CD4-positive, alpha-beta T cell treated with Interleukin-6 at 100 ng/mL for 8 hours (primary cell): Measurements from ENCODE around the gene CEMIP.

Source experiments
- DNase-seq: peaks from one replicate; pipeline ENCODE4 v3.0.0-alpha.2; 2020; ENCODE audit warnings: mixed read lengths, low spot score

CEMIP gene, protein sequence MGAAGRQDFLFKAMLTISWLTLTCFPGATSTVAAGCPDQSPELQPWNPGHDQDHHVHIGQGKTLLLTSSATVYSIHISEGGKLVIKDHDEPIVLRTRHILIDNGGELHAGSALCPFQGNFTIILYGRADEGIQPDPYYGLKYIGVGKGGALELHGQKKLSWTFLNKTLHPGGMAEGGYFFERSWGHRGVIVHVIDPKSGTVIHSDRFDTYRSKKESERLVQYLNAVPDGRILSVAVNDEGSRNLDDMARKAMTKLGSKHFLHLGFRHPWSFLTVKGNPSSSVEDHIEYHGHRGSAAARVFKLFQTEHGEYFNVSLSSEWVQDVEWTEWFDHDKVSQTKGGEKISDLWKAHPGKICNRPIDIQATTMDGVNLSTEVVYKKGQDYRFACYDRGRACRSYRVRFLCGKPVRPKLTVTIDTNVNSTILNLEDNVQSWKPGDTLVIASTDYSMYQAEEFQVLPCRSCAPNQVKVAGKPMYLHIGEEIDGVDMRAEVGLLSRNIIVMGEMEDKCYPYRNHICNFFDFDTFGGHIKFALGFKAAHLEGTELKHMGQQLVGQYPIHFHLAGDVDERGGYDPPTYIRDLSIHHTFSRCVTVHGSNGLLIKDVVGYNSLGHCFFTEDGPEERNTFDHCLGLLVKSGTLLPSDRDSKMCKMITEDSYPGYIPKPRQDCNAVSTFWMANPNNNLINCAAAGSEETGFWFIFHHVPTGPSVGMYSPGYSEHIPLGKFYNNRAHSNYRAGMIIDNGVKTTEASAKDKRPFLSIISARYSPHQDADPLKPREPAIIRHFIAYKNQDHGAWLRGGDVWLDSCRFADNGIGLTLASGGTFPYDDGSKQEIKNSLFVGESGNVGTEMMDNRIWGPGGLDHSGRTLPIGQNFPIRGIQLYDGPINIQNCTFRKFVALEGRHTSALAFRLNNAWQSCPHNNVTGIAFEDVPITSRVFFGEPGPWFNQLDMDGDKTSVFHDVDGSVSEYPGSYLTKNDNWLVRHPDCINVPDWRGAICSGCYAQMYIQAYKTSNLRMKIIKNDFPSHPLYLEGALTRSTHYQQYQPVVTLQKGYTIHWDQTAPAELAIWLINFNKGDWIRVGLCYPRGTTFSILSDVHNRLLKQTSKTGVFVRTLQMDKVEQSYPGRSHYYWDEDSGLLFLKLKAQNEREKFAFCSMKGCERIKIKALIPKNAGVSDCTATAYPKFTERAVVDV (N-terminal part only)

DNA sequence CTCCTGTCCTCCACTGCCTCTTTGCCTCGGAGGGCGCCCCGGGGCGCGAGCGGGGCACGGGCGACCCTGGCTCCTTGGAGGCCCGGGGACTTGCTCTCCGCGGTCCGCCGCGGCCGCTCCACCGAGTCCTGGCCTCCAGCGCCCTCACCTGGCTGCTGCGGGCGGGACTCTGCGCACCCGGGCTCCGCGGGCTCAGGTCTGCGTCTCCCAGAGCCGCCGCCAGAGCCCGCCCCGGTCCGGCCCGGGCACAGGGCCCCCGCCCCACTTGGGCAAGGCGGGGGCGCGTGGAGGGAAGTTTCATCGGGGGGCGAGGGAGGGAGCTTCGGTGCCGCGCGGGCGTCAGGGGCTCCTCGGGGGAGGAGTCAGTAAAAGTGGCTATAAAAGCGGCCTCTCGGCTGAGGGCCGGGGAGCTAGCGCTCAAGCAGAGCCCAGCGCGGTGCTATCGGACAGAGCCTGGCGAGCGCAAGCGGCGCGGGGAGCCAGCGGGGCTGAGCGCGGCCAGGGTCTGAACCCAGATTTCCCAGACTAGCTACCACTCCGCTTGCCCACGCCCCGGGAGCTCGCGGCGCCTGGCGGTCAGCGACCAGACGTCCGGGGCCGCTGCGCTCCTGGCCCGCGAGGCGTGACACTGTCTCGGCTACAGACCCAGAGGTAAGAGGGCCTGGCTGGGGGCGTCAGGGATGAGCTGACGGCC is at the start of gene CEMIP:
CEMIP (plus strand) TSS at position 407 of the 694 bp plus-strand sequence. CDS start 94,510 bp downstream, outside the sequence.
- DNase-seq = no peak

DNA sequence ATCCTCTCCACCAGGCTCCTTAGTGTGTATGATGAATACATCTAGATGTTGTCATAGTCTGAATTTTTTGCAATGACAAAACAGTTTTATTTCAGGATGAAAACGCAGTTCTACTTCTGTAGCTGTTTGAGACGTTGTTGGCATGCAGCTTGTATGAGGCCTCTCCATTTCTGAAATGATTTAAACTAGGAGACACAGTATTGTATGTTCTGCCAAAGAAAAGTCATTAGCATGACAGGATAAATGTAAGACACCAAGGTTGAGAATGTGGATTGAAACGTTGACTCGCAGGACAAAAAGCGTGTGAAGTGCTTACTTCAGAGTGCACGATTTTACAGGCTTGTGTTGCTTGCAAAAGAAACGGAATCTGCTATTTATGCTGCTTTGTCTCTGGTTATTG is 48.8 kb upstream of the CEMIP start:
- DNase-seq = no peak

DNA sequence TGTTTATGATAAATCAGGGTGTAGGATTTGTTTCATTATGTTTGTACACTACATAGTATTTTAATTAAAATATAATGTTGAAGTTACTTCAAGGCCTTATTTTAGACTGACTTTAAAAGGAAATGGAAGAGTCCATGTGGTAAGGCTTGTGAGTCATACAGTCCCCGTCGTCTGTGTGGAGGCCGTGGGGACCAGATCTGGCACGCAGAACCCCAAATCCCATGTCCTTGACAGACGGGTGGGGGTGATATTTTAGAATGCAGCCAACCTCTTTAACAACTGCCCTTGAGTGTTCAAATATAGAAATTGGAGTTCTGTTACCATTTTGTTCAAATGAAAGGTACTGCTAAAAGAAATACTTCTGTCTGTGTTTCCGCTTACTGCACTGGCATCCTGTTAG is 48.2 kb upstream of the CEMIP start:
- DNase-seq = no peak

DNA sequence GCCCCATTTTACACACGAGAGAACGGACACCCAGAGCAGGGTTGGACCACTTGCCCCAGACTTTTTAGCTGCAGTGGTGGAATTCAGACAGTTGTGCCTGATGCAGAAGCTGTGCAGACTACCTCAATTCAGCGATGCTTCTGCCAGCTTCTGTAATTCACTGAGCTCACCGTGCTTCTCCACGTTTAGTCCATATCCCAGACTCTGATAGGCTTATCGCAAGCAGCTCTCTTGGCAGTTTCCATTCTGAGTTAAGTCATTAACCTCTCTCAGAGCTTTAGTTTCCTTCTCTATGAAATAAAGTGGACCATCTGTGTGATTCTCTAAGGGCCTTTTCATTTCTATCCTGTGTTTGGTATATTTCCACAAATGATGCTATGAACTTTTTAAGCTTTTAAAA is 47.0 kb upstream of the CEMIP start:
- no peak for DNase-seq

DNA sequence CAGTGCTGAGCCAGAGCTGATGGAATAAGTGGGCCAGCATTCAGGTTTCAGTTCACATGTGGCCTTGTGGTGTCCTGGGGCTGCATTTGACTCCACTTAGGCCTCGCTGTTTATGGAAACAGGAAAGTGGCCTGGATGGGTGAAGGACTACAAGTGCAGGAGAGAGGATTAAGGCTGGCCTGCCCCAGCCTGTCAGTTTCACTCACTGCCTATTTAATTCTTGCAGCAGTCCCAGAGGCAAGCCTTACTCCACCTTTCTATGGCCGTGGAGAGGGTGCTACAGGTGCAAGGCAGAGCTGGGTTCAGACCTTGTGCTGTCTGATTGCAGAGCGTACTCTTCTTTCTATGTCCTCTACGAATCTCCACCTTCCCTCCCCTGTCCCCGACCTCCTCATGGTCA is 46.4 kb upstream of the CEMIP start:
- no peak for DNase-seq

DNA sequence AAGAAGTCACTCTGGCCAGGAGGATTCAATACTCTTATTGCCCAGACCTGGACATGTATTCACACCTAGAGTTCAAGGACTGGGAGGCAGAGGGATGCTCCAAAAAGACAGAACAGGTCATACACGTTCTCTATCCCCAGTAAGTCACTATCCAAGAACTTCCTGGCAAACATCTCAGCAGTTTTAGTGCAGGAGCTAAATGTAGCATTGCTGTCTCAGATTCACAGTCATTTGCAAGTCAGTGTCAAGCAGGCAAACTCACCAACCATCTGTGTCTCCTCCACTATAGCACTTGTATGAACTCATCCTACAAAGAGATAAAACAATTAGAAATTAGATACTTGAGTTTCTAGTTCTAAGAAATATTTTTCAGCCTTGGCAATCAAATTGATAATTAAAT is 45.7 kb upstream of the CEMIP start:
- DNase-seq = no peak

DNA sequence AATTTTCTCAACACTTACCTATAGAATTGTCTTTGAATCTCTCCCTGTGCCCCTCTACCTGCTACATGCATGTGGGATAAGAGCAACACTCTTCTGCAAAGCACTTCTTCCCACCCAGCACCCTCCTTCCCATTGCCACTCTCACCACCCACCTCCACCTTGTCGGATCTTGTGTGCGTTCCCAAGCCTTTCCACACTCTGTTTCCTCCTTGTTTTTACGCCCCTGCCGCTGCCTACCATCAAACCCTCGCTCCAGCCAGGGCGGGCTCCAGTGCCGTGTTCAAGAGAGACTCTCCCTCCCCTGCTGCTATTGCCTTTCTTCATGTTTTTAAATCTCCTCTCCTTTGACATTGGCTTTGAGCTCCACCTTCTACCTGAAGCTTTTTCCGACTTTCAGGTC is 43.8 kb upstream of the CEMIP start:
- DNase-seq = no peak

DNA sequence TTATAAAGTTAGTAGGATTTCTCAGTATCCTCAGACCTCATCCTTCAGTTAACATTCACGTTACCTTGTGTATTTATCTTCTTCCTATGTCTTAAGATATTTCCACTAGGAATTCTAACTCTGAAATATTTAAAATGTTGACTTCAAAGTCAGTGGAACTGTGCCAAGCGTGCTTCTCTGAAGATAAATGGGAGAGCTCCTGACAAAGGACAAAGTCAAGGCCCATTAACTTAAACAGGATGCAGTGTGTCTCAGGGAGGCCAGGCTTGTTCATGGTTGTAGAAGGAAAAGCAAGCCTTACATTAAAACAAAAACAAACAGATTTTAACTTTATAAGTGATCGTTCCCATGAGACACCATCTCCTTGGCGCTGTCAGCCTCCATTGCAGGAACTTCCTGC is 42.6 kb upstream of the CEMIP start:
- DNase-seq = no peak

DNA sequence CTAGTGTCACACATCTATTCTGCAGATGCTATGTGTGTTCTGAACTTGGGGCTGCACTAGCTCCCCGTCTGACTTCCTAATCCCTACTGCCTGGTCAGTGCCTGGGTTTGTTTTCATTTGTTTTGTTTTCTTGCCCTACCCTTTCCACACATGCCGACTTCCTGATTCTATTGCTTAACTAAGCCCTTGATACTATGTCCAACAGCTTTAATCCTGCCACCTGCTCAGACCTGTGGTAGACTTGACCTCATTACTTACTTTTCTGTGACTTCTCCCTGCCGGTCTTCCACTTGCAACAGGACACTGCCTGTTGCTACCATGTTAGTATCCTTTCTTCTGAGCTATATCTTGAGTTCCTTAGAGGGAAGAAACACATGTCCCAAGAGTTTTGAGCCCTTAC is 39.3 kb upstream of the CEMIP start:
- no peak for DNase-seq

DNA sequence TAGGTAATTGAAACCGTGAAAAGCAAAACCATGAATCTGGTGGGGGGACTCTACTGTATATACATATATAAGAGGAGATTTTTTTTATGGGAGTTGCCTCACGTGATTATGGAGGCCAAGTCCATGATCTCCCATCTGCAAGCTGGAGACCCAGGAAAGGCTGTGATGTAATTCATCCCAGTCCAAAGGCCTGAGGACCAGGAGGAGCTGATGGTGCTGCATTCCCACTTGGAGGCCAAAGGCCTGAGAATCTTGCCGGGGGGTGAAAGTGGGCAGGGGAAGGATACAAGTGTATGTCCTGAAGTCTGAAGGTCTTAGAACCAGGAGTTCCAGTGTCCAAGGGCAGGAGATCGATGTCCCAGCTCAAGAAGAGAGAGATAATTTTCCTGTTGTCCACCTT is 37.1 kb upstream of the CEMIP start:
- no peak for DNase-seq

DNA sequence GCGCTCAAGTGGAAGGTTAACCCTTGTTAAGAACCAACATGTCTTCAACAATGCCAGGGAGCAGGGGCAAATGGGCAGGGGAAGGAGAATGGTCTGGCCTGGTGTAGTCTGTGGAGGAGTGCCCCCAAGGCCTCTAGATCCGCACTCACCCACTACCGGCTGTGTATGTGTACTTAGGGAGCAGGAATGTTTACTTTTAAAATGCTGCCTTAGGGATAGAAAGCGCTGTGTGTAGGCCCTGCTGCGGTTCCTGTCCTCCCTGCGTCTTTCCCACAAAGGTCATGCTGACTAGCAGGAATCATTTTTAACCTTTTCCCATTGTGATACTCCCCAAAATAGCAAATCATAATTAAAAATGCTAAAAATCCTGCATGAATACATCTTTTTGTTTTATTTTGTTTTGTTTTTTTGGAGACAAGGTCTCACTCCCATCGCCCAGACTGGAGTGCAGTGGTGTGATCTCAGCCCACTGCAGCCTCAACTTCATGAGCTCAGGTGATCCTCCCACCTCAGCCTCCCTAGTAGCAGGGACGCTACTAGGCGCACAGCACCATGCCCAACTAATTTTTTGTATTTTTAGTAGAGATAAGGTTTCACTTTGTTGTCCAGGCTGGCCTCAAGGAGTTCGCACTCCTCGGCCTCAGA is 35.9 kb upstream of the CEMIP start:
- no peak for DNase-seq

DNA sequence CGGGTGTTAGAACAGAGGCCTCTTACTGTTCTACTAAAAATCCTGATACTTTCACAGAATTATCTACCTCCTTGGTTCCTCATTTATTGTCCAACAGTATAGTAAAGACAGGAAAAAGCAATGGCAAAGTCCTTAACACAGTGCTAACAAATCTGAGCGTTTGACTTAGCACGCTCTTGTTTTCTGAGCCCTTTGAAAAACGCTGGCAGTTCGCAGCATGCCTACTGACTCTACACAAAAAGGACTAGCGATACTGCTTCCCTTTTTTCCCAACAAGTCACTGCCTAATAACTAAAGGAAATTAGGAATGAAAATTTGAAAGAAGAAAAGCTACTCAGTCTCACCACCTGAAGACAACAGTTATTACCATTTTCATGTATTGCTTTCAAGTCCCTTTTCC is 34.8 kb upstream of the CEMIP start:
- DNase-seq = no peak

DNA sequence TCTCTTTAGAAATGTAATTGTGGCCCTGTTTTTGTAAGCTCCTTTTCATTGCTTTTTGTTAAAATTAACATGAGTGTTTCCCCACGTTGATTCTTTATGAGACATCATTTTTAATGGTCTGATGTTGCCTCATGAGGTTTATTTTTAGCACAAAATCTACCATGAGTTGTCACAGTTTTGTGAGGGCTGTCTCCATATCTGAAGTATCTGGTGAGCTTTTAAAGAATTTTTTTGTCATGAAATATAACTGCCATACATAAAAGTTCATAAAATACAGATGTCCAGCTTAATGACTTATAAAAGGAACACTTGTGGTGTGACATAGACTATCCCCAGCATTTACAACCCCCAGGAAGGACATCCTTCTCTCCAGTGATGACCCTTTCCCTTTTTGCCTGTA is 34.3 kb upstream of the CEMIP start:
- no peak for DNase-seq

DNA sequence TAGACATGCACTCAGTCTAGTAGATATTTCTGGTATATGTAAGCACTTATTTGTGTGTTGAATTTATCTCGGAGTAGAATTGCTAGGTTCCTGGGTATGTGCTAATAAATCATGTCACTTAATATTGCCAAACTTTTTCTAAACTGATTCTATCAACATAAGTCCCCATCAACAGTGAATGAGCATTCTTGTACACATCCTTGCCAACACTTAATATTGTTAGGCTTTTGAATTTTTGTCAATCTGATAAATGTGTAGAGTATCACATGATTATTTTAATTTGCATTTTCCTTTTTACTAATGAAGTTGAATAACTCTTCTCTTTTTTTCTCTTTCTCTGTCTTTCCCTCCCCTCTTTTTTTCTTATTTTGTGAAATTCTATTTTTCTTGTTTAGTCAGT is 33.3 kb upstream of the CEMIP start:
- DNase-seq = no peak

DNA sequence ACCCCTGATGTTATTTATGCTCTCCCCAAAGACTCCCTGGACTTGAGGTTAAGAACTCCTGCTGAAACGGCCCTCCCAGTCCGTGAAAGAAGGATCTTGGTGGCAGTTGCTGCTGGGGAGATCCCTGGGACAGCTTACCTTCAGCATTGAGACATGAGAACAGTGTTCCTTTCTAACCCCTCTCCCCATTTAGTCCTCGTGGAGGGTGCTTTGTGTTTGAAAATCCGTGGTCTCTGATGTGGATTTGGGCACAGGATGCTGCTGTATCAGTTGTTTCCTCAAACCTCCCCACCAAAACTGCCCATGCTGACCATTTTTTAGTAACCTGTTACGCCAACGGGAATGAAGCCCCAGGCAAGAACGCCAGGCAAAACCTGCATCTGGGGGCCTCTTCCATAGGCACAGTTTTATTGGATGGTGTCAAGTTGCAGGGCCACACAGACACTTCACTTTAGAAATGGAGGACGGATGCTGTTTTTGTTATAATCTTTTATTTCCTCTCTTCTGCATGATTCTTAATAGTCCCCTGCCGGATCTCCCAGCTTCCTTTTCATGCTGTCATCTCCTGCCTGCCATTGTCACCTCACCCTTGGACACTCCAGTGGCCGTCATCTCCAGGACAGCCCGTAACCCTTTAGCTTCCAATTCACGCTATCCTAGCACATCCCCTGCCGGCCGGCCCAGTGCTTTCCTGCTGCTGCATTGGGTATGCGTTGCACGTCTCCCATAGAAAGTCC is 31.7 kb upstream of the CEMIP start:
- DNase-seq = no peak

DNA sequence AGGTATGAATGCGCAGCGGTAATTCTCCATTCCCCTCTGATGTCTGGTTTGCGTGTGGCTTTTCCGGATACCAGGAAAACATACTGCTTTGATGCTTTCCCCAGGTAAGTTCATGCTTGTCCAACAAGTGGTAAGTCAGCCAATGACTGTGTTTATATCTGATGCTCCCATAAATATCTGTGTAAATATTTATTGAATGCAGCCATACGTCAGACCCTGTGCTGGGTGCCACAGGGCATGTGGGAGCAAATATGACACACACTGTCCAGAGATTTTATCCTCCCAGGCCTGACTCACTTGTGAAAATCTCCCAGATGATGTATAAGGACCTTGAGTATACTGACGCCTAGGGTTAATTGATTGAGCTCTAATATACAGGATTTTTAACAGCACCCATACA is 29.6 kb upstream of the CEMIP start:
- DNase-seq = no peak

DNA sequence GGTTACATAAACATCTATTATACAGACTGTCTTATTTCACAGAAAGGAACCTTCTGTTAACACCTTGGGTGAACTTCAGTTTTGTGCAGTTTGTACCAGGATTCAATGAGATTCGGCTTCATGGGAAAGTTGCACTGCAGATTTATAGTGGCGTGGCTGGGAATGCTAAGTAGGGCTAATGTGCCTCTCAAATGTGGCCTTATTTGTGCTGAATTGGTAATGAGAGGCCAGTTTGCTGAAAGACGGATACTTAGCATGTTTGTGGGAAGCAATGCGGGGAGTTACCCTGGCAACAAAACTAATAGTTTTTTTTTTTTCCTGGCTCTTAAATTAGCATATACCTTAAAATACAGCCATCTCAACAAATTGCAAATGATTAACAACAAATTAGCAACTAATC is 28.6 kb upstream of the CEMIP start:
- DNase-seq = no peak

DNA sequence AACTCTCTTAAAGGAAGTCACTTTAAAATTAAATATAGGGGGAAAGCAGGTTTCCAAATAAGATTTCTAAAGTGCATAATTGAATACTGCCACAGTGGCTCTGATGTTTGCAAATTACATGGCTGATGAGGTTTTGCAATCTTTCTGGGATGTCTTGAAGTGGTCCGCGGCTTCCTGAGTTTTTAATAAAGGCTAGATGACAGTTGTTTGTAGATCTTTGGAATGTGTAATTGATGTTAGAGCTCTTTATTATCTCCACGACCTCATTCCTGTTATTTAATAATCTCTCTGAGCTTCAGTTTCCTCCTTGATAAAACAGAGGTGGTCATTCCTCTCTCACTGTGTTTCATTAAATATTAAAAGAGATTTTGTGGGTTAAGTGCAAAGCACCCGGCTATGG is 27.0 kb upstream of the CEMIP start:
- DNase-seq = no peak

DNA sequence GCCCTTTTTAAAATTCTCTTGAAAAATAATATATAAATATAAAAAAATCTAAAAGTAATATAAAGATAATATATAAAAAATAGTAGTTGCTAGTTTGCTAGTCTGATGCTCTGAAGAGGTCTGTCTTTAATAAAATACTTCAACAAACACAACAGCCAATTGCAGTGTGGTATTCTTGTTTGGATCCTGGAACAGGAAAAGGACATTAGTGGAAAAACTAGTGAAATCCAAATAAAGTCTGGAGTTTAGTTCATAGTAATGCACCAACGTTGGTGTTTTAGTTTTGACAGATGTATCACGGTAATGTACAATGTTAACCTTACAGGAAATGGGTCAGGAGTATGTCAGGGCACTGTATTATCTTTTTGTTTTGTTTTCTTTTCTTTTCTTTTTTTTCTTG is 26.0 kb upstream of the CEMIP start:
- no peak for DNase-seq

DNA sequence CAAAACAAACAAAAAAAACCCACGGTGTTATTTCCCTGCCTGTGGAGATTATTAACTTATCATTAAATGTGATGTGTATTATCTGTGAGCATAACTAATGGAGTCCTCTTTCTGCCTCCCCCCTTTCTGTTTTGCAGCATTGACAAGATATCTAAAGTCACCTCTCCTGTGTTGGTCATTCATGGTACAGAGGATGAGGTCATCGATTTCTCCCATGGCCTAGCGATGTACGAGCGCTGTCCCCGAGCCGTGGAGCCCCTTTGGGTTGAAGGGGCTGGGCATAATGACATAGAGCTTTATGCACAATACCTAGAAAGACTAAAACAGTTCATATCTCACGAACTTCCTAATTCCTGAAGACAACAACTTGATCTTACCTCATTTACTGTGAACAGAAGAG is 25.2 kb upstream of the CEMIP start:
- no peak for DNase-seq

DNA sequence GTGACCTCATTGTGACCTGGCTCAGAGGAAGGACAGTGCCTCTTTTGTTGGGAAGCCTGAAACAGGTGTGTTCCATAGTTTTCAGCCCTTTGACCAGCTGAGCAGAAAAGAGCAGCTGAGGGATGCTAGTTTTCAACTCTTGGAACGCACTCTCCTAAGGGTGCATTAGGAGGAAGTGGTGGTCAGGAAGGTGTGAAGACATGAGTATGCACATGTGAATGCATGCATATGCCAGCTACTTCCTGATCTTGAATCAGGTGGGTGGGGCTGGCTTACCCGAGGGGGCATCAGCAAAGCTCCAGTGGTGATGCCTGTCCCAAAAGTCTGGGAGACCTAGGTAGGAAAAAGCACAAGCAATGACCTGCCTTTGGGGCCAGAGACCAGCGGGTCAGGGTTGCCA is 23.3 kb upstream of the CEMIP start:
- DNase-seq = no peak
